ENCODE results near the gene SDK1. TPM values are rescaled to one million over a fixed set of nuclear protein-coding genes. Genes with fewer than 3 reads are reported as not detected.

The SDK1 gene
- total RNA-seq, 1 donor from 2014 or later = 0.26 TPM

- Histone ChIP-seq H3K4me3 (ENCODE audit: low read depth, low read length) (no peak overlapping the region), H3K36me3 (ENCODE audit: control insufficient read depth, insufficient read depth, low read length) (no peaks in the 10 kb centered on the region), H3K27me3 (ENCODE audit: control insufficient read depth, insufficient read depth, low read length) (no peaks in the 10 kb centered on the region)
- DNase-seq (ENCODE audit: low read depth) (peak; percentile 88), FAIRE-seq (no peak)
- TF ChIP-seq, protein P1, sequence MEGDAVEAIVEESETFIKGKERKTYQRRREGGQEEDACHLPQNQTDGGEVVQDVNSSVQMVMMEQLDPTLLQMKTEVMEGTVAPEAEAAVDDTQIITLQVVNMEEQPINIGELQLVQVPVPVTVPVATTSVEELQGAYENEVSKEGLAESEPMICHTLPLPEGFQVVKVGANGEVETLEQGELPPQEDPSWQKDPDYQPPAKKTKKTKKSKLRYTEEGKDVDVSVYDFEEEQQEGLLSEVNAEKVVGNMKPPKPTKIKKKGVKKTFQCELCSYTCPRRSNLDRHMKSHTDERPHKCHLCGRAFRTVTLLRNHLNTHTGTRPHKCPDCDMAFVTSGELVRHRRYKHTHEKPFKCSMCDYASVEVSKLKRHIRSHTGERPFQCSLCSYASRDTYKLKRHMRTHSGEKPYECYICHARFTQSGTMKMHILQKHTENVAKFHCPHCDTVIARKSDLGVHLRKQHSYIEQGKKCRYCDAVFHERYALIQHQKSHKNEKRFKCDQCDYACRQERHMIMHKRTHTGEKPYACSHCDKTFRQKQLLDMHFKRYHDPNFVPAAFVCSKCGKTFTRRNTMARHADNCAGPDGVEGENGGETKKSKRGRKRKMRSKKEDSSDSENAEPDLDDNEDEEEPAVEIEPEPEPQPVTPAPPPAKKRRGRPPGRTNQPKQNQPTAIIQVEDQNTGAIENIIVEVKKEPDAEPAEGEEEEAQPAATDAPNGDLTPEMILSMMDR (IDR thresholded peaks at IDR 0.05; ENCODE audit: insufficient read depth, low read length, severe bottlenecking) = no peak
These were observed 138.4 kb downstream of the SDK1 start for GRCh38 chr7:3439333-3440030.

DNA sequence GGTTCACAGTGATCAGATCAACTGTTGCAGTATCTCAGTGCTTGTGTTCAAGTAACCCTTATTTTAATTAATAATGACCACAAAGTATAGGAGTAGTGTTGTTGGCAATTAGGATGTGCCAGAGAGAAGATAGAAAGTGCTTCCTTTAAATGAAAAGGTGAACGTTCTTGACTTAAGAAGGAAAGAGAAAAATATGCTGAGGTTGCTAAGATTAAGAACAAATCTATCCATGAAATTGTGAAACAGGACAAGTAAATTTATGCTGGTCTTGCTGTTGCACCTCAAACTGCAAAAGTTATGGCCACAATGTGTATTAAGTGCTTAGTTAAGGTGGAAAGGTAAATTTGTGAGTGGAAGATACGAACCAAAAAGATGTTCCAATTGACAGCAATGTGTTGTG is 139.5 kb downstream of the SDK1 start:
- FAIRE-seq = no peak
- TF ChIP-seq, protein P1 (IDR thresholded peaks at IDR 0.05; ENCODE audit: insufficient read depth, low read length, severe bottlenecking) = no peak
- Histone ChIP-seq H3K36me3 (ENCODE audit: control insufficient read depth, insufficient read depth, low read length) (no peaks in the 10 kb centered on the region), H3K4me3 (ENCODE audit: low read depth, low read length) (no peak overlapping the region), H3K27me3 (ENCODE audit: control insufficient read depth, insufficient read depth, low read length) (no peaks in the 10 kb centered on the region)
- no peak for DNase-seq (ENCODE audit: low read depth)

DNA sequence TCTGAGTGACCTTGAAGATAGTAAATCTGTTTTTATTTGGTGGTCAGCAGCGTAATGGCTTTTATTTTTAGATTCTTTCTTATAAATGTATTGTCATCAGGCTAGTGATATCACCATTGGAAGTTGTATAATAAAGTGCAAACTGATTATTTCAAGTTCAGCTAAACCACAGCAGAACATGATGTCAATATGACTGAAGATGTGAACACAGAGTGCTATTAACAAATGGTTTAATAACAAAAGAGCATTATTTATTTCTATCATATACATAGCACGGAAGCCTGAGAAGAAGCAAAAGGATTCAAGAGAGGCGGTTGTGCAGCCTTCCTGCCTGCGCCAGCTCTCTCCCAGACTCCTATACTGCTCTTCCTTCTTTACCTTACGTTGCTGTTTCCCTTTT is 142.7 kb downstream of the SDK1 start:
- no peaks in the 10 kb centered on the region for H3K27me3 ChIP-seq (ENCODE audit: control insufficient read depth, insufficient read depth, low read length)
- no peak for DNase-seq (ENCODE audit: low read depth)
- no peak overlapping the region for H3K4me3 ChIP-seq (ENCODE audit: low read depth, low read length)
- FAIRE-seq = no peak
- TF ChIP-seq, protein P1 (IDR thresholded peaks at IDR 0.05; ENCODE audit: insufficient read depth, low read length, severe bottlenecking) = no peak
- no peaks in the 10 kb centered on the region for H3K36me3 ChIP-seq (ENCODE audit: control insufficient read depth, insufficient read depth, low read length)

DNA sequence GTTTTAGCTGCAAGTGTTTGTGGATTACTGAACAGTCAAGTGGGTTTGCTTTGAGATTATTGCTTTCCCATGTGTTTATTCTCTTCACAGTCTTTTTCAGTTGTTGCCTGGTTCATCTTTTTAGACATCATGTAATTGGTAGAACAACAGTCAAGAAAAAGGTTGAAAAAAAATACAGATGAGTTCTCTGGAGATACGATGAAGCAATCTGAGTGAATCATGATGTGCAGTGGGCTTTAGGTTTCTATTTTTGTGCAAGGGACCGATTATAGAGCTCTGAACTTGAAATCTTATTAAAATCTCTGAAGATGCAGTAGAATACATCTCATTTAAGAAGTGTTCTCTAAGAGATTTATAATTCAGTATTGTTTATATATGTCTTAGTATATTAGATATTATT is 145.7 kb downstream of the SDK1 start:
- Histone ChIP-seq H3K36me3 (ENCODE audit: control insufficient read depth, insufficient read depth, low read length) (no peaks in the 10 kb centered on the region), H3K4me3 (ENCODE audit: low read depth, low read length) (no peak overlapping the region), H3K27me3 (ENCODE audit: control insufficient read depth, insufficient read depth, low read length) (no peaks in the 10 kb centered on the region)
- DNase-seq (ENCODE audit: low read depth) (no peak), FAIRE-seq (no peak)
- TF ChIP-seq, protein P1 (IDR thresholded peaks at IDR 0.05; ENCODE audit: insufficient read depth, low read length, severe bottlenecking) = no peak

GRCh38 chr7:3451701-3452100 is 150.6 kb downstream of the SDK1 start:
- FAIRE-seq (no peak), DNase-seq (ENCODE audit: low read depth) (no peak)
- TF ChIP-seq, protein P1 (IDR thresholded peaks at IDR 0.05; ENCODE audit: insufficient read depth, low read length, severe bottlenecking) = no peak
- Histone ChIP-seq H3K36me3 (ENCODE audit: control insufficient read depth, insufficient read depth, low read length) (no peaks in the 10 kb centered on the region), H3K27me3 (ENCODE audit: control insufficient read depth, insufficient read depth, low read length) (no peaks in the 10 kb centered on the region), H3K4me3 (ENCODE audit: low read depth, low read length) (no peak overlapping the region)

DNA sequence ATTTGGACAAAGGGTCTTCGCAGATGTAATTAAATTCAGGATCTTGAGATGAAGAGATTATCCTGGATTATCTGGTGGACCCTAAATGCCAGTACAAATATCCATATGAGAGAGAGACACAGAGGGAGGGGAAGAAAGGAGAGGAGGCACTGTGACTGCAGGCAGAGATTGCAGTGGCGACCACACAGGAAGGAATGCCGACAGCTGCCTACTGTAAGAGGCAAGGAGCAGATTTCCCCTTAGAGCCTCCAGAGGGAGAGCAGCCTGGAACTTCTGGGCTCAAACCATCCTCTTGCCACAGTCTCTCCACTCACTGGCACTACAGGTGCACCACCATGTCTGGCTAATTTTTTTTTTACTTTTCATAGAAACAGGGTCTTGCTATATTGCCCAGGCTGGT is 152.3 kb downstream of the SDK1 start:
- no peak for FAIRE-seq
- no peak for DNase-seq (ENCODE audit: low read depth)
- TF ChIP-seq, protein P1 (IDR thresholded peaks at IDR 0.05; ENCODE audit: insufficient read depth, low read length, severe bottlenecking) = no peak
- no peak overlapping the region for H3K4me3 ChIP-seq (ENCODE audit: low read depth, low read length)
- H3K36me3 ChIP-seq (ENCODE audit: control insufficient read depth, insufficient read depth, low read length) = no peaks in the 10 kb centered on the region
- H3K27me3 ChIP-seq (ENCODE audit: control insufficient read depth, insufficient read depth, low read length) = no peaks in the 10 kb centered on the region
